CD4-positive, alpha-beta T cell treated with Interleukin-12 subunit alpha and Interleukin-12 subunit beta, for 1 hour (primary cell): ENCODE measurements around the gene CLSTN3.
"Not testable (repeated sequence)": the region's sequence is repeated elsewhere in the genome, so short reads cannot be mapped to it uniquely, and the experiment has no call there.

ENCODE experiments used
- DNase-seq: peaks from one replicate; pipeline ENCODE4 v3.0.0-alpha.2; 2020

Gene CLSTN3

DNA sequence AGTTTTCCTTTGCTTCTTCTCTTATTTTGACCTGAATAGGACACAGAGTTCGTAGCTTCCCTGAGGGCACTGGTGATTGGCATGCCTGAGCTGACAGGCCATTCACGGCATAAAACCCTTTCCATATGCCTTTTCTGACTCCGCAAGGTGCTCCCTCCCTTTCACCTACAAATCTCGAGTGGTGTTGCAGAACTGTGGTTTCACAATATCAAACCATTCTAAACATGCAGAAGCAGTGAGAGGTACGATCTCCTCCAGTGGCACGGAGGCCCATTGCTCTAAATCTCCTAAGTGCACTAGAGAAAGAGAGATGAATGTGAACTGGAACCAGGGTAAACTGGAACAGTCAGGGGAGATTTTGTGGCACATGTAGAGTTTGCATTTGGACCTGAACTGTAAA is 23.9 kb downstream of the CLSTN3 start:
- DNase-seq = no peak

GRCh38 chr12:7154901-7155470 is 24.8 kb downstream of the CLSTN3 start:
- DNase-seq = no peak

DNA sequence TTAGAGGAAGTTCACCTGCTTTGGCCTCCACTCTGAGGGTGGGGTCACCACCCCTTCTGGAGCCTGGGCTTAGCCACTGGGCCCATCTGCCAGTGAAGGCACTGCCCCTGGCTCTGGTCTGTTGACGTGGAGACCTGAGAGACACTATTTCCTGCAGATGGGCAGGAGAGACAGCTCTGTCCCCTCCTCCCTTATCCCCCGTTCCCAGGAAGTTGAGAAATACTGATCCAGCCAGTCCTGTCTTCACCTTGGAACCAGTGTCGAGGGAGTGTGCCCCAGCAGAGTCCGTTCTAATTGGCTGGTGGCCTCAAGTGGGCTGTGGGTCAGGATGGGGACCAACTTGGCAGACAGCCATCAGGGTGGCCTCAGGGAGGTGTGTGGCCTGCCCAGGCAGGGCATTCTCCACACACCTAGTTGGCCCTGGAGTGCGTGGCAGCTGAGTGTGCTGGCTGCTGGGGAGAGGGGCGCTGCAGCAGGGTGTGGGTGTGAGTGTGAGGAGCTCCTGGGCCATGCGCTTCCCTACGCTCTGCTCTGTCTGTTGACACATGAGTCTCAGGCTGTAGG is 25.4 kb downstream of the CLSTN3 start:
- no peak for DNase-seq

GRCh38 chr12:7156259-7157197 is 26.4 kb downstream of the CLSTN3 start:
- no peak for DNase-seq

DNA sequence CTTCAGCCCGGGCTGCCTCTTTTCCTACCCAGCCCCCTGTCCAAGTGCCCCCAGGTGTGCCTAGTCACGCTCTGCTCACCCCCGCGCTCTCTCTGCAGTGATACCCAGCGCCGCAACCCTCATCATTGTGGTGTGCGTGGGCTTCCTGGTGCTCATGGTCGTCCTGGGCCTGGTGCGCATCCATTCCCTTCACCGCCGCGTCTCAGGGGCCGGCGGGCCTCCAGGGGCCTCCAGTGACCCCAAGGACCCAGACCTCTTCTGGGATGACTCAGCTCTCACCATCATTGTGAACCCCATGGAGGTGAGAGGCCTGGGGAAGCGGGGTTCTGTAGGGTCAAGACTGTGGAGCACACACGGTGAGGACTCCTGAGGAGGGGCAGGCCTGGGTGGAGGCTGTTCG is 27.2 kb downstream of the CLSTN3 start:
- no peak for DNase-seq

GRCh38 chr12:7158781-7159609 is 28.8 kb downstream of the CLSTN3 start:
- DNase-seq = no peak

DNA sequence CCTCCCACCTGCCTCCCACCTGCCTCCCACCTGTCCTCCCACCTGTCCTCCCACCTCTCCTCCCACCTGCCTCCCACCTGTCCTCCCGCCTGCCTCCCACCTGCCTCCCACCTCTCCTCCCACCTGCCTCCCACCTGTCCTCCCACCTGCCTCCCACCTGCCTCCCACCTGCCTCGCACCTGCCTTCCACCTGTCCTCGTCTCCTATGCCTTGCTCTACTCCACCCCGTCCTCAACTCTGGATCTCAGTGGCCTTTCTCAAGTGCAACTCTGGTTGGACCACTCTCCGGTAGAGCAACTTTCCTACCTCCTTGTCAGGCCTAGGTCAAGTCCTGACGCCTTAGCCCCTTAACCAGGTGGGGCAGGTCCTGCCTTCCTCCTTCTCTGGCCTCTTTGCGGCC is 30.0 kb downstream of the CLSTN3 start:
- no peak for DNase-seq

GRCh38 chr12:7161327-7161726 is 31.2 kb downstream of the CLSTN3 start:
- DNase-seq = no peak

DNA sequence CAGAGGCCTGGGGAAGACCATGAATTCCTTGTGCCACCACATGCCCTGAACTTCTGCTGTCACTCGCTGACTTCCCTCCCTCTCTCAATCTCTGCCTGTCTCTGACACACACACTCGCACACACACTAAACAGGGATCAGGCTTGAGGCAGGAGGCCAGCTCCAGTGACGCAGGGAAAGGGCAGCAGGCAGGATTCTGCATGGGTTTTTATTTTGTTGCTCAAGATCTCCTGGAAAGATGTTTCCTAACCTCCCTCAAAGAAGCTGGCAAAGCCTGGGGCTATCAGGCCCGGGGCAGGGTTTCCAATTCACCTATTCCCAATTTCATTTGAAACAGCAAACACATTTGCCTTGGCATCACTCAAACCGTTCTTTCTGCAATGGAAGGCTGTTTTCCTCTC is 31.6 kb downstream of the CLSTN3 start:
- no peak for DNase-seq

- peak; percentile 12 for DNase-seq
These were observed 32.5 kb downstream of the CLSTN3 start for GRCh38 chr12:7162691-7163114.

- DNase-seq = no peak
These were observed 39.8 kb downstream of the CLSTN3 start for GRCh38 chr12:7169951-7170350.

DNA sequence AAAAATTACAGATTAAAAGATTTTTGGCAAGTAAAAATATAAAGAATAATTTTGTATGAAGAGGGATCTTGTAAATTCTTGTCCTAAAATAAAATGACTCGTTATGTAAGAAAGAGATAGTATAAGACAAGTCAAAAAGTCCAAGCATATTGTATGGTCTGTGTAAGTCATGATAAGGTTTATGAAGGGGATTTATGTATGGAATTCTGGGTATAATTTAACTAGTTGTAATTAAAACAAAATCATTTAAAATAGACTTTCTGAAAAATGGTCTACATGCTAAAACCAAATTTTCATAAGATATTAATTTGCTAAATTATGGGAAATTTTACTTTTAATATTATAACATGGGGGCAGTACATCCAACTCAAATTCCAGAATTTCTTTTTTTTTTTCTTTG is 41.7 kb downstream of the CLSTN3 start:
- no peak for DNase-seq

DNA sequence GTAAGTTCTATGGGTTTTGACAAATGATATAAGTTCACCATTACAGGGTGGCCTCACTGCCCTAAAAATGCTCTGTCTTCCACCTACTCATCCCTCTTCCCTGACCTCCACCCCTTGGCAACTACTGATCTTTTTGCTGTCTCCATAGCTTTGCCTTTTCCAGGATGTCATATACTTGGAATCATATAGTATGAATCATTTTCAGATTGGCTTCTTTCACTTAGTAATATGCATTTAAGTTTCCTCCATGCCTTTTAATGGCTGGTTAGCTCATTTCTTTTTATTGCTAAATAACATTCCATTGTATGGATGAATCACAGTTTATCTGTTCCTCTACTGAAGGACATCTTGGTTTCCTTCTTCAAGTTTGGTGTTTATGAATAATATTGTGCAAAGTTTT is 45.3 kb downstream of the CLSTN3 start:
- DNase-seq = no peak

DNA sequence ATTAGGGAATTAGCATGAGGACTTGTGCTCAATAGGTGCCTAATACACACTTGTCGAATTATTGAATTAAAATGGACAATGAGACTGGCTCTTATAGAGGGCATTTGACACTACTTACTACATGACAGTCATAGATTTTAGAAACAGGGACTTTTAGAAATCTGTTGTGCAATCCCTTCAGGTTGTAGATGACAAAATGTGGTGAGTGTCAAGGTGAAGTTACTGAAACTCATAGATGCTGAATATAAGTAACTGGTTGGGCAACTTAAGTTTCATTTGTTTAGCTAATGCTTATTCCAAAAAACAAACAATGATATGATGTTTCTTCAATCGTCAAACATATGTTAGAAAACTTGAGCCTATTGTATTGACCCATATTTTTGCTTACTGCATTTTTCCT is 46.4 kb downstream of the CLSTN3 start:
- no peak for DNase-seq

DNA sequence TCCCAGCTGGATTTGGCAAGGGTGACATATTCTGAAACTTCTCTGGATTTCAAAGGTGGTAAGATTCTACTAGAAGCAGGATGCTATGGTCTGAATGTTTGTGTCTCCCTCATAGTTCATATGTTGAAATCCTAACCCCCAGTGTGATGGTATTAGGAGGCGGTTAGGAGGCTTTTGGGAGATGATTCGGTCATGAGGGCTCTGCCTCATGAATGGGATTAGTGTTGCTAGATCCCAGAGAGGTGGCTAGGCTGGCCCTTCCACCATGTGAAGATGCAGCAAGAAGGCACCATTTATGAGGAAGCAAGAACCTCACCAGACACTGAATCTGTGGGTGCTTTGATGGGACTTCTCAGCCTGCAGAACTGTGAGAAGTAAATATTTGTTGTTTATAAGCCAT is 48.3 kb downstream of the CLSTN3 start:
- no peak for DNase-seq

DNA sequence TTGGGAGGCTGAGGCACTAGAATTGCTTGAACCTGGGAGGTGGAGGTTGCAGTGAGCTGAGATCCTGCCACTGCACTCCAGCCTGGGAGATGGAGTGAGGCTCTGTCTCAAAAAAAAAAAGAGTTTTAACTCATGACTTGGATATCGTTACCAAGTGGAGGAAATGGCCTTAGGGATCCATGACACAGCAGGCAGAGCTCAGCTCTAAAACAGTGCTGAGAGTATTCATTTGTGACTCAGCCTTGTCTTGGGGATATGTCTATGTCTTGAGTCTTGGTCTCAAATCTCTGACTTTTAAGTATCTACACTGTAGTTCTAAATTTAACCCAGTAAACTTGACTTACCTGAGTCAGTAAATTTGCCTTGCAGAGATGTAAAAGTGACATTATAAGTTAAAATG is 50.5 kb downstream of the CLSTN3 start:
- no peak for DNase-seq

GRCh38 chr12:7186058-7186457 is 55.9 kb downstream of the CLSTN3 start:
- not testable (repeated sequence) for DNase-seq

DNA sequence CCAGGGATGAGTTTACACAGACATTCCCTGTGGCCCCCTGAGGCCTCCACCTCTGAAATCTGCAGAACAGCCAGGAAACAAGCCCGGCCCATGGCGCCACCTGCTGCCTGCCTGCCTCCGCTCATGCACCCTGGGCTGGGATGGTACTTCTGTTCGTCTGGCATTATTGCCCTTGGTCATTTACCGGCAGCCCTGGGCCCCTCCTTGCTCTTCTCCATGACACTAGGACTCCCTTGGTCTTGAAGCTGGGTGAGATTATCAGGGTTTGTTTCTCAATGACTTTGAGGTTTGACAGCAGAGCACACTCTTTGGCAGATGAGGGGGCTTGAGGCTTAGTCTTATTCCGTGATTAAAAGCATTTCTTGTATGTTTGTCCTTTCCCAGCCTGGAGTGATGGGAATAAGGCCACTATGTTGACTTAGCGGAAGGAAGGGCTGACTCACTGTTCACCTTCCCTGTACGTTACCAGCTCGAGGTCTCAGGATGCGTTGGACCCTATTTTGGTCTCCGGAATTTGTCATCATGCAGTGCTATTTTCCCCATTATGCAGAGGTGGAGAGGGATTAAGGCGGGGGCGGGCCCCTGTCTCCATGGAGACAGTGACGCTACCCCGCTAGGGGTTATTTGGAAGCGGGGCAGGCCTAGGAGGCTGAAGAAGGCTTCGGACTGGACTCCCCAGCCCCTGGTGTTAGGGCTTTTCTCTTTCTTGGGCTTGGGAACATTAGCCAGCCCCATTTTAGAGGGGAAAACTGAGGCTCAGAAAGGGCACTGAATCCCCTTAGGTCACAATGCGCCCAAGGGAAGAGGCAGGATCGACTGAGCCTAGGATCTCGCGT is 58.6 kb downstream of the CLSTN3 start:
- peak; percentile 63 for DNase-seq

- DNase-seq = peak; percentile 89
These were observed 59.5 kb downstream of the CLSTN3 start, which contains the start of gene PEX5 for GRCh38 chr12:7189398-7190267. Gene PEX5 (plus strand): TSS chr12:7189686. CDS start chr12:7190378, 692 bp downstream.

DNA sequence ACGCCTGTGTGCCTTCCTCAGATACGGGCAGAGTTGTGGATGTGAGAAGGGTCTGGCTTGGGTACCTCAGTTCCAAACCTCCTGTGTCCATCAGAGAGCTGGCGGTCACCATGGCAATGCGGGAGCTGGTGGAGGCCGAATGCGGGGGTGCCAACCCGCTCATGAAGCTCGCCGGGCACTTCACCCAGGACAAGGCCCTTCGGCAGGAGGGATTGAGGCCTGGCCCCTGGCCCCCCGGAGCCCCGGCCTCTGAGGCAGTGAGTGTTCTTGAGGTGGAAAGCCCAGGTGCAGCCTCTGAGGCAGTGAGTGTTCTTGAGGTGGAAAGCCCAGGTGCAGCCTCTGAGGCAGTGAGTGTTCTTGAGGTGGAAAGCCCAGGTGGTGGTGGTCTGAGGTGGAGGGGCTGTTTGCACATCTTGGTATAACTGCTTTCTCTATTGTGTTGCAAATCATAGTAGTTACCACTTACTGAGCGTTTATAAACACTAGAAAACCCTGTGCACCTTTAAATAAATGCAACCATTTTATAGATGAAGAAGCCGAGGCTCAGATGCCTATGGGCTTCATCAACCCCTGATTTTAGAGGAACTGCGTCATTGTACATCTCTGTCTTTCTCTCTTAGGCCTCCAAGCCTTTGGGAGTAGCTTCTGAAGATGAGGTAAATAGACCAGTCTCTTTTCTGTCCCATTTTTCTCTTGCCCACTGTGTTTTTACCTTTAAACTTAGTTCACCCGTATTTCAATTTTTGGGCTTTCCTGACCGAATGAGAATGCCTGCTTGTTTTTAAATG is 60.3 kb downstream of the CLSTN3 start:
- no peak for DNase-seq
